Measurements from ENCODE around the gene FBXO38. TPM values are rescaled to one million over a fixed set of nuclear protein-coding genes. Genes with fewer than 3 reads are reported as not detected.

FBXO38 gene
- total RNA-seq, 2 experiments from 2014 or later: 52.2 to 52.3 TPM

- DNase-seq (no peak), ATAC-seq (no peak)
- Mint-ChIP-seq H3K9me3 (ENCODE audit: low read depth) (no peaks in the 10 kb centered on the region), H3K27ac (no peak overlapping the region), H3K36me3 (peaks cover 29% of the 10 kb centered on the region), H3K4me1 (peaks cover 45% of the 10 kb centered on the region), H3K4me3 (no peak overlapping the region), H3K27me3 (no peaks in the 10 kb centered on the region)
- CTCF ChIA-PET: no interaction called here
Observed at GRCh38 chr5:148391422-148391821, 7.7 kb downstream of the FBXO38 start.

- Mint-ChIP-seq H3K36me3 (peaks cover 33% of the 10 kb centered on the region), H3K4me3 (no peak overlapping the region), H3K9me3 (ENCODE audit: low read depth) (no peaks in the 10 kb centered on the region), H3K4me1 (peaks cover 33% of the 10 kb centered on the region), H3K27me3 (no peaks in the 10 kb centered on the region), H3K27ac (no peak overlapping the region)
- CTCF ChIA-PET: interaction anchor here (0.8 to 1.0 kb wide), 2 partner anchors 16 to 214 kb away, joined by 3 read pairs; no protein-coding TSS in a partner anchor
- no peak for ATAC-seq
- DNase-seq: no peak
Observed at GRCh38 chr5:148393390-148393741, 9.6 kb downstream of the FBXO38 start.

GRCh38 chr5:148394587-148395019 lies 10.8 kb downstream of the FBXO38 start:
- ATAC-seq: no peak

GRCh38 chr5:148395031-148395430 lies 11.3 kb downstream of the FBXO38 start:
- DNase-seq (no peak), ATAC-seq (no peak)
- no peaks in the 10 kb centered on the region for H3K27me3 Mint-ChIP-seq
- H3K4me3 Mint-ChIP-seq: no peak overlapping the region
- H3K4me1 Mint-ChIP-seq: peaks cover 21% of the 10 kb centered on the region
- H3K27ac Mint-ChIP-seq: no peak overlapping the region
- peaks cover 34% of the 10 kb centered on the region for H3K36me3 Mint-ChIP-seq
- no peaks in the 10 kb centered on the region for H3K9me3 Mint-ChIP-seq (ENCODE audit: low read depth)
- CTCF ChIA-PET: no interaction called here

More at GRCh38 chr5:148394587-148395019, 10.8 kb downstream of the FBXO38 start:
- no peak overlapping the region for H3K27ac Mint-ChIP-seq
- peaks cover 21% of the 10 kb centered on the region for H3K4me1 Mint-ChIP-seq
- H3K36me3 Mint-ChIP-seq: peaks cover 34% of the 10 kb centered on the region
- no peaks in the 10 kb centered on the region for H3K27me3 Mint-ChIP-seq
- DNase-seq: no peak
- no peaks in the 10 kb centered on the region for H3K9me3 Mint-ChIP-seq (ENCODE audit: low read depth)
- no peak overlapping the region for H3K4me3 Mint-ChIP-seq
- CTCF ChIA-PET: interaction anchor here (1.0 kb wide), 1 partner anchor 15 kb away, joined by 3 read pairs; no protein-coding TSS in a partner anchor

GRCh38 chr5:148397968-148398595 lies 14.3 kb downstream of the FBXO38 start:
- Mint-ChIP-seq H3K36me3 (peaks cover 50% of the 10 kb centered on the region), H3K4me1 (peaks cover 11% of the 10 kb centered on the region), H3K9me3 (ENCODE audit: low read depth) (no peaks in the 10 kb centered on the region), H3K4me3 (no peak overlapping the region), H3K27me3 (no peaks in the 10 kb centered on the region), H3K27ac (peak overlapping the region; percentile 50)
- CTCF ChIA-PET: interaction anchor here (0.7 to 1.2 kb wide), 2 partner anchors 12 to 243 kb away, joined by 3 to 4 read pairs; no protein-coding TSS in a partner anchor
- DNase-seq (no peak), ATAC-seq (no peak)

GRCh38 chr5:148398698-148399121 lies 15.0 kb downstream of the FBXO38 start:
- ATAC-seq: no peak
- peaks cover 14% of the 10 kb centered on the region for H3K4me1 Mint-ChIP-seq

GRCh38 chr5:148401604-148402003 lies 17.8 kb downstream of the FBXO38 start:
- no peak for ATAC-seq
- Mint-ChIP-seq H3K4me3 (no peak overlapping the region), H3K27me3 (no peaks in the 10 kb centered on the region), H3K4me1 (peaks cover 12% of the 10 kb centered on the region), H3K9me3 (ENCODE audit: low read depth) (no peaks in the 10 kb centered on the region), H3K36me3 (peaks cover 63% of the 10 kb centered on the region), H3K27ac (no peak overlapping the region)
- CTCF ChIA-PET: interaction anchor here (1.5 kb wide), 1 partner anchor 13 kb away, joined by 3 read pairs; no protein-coding TSS in a partner anchor
- DNase-seq: no peak

More at GRCh38 chr5:148398698-148399121, 15.0 kb downstream of the FBXO38 start:
- Mint-ChIP-seq H3K27ac (no peak overlapping the region), H3K27me3 (no peaks in the 10 kb centered on the region), H3K4me3 (no peak overlapping the region), H3K9me3 (ENCODE audit: low read depth) (no peaks in the 10 kb centered on the region), H3K36me3 (peaks cover 55% of the 10 kb centered on the region)
- CTCF ChIA-PET: interaction anchor here (0.7 to 1.2 kb wide), 2 partner anchors 11 to 244 kb away, joined by 3 to 4 read pairs; no protein-coding TSS in a partner anchor
- no peak for DNase-seq

GRCh38 chr5:148403344-148403743 lies 19.6 kb downstream of the FBXO38 start:
- Mint-ChIP-seq H3K4me1 (peaks cover 20% of the 10 kb centered on the region), H3K36me3 (peaks cover 67% of the 10 kb centered on the region), H3K9me3 (ENCODE audit: low read depth) (no peaks in the 10 kb centered on the region), H3K27me3 (no peaks in the 10 kb centered on the region), H3K27ac (no peak overlapping the region), H3K4me3 (no peak overlapping the region)
- ATAC-seq: no peak
- CTCF ChIA-PET: interaction anchor here (1.3 kb wide), 1 partner anchor 28 kb away, joined by 3 read pairs; no protein-coding TSS in a partner anchor
- DNase-seq: no peak

GRCh38 chr5:148406406-148406805 lies 22.6 kb downstream of the FBXO38 start:
- DNase-seq (no peak), ATAC-seq (no peak)
- Mint-ChIP-seq H3K4me3 (no peak overlapping the region), H3K27ac (no peak overlapping the region), H3K36me3 (peaks cover 70% of the 10 kb centered on the region), H3K4me1 (peaks cover 17% of the 10 kb centered on the region), H3K27me3 (no peaks in the 10 kb centered on the region), H3K9me3 (ENCODE audit: low read depth) (no peaks in the 10 kb centered on the region)
- CTCF ChIA-PET: no interaction called here

GRCh38 chr5:148408092-148408491 lies 24.3 kb downstream of the FBXO38 start:
- ATAC-seq: no peak
- CTCF ChIA-PET: interaction anchor here (0.9 kb wide), 1 partner anchor 323 kb away, joined by 3 read pairs; no protein-coding TSS in a partner anchor
- H3K9me3 Mint-ChIP-seq (ENCODE audit: low read depth): no peaks in the 10 kb centered on the region
- peaks cover 65% of the 10 kb centered on the region for H3K36me3 Mint-ChIP-seq
- H3K27me3 Mint-ChIP-seq: no peaks in the 10 kb centered on the region
- H3K27ac Mint-ChIP-seq: no peak overlapping the region
- no peak for DNase-seq
- H3K4me1 Mint-ChIP-seq: peaks cover 13% of the 10 kb centered on the region
- H3K4me3 Mint-ChIP-seq: peak overlapping the region; percentile 12

GRCh38 chr5:148412124-148412523 lies 28.4 kb downstream of the FBXO38 start:
- no peaks in the 10 kb centered on the region for H3K27me3 Mint-ChIP-seq
- CTCF ChIA-PET: interaction anchor here (1.4 kb wide), 1 partner anchor 20 kb away, joined by 3 read pairs; no protein-coding TSS in a partner anchor
- peaks cover 65% of the 10 kb centered on the region for H3K36me3 Mint-ChIP-seq

GRCh38 chr5:148414833-148415232 lies 31.1 kb downstream of the FBXO38 start:
- Mint-ChIP-seq H3K4me3 (no peak overlapping the region), H3K4me1 (no peaks in the 10 kb centered on the region), H3K36me3 (peaks cover 73% of the 10 kb centered on the region), H3K27ac (no peak overlapping the region), H3K27me3 (no peaks in the 10 kb centered on the region), H3K9me3 (ENCODE audit: low read depth) (no peaks in the 10 kb centered on the region)
- ATAC-seq (no peak), DNase-seq (no peak)
- CTCF ChIA-PET: no interaction called here

More at GRCh38 chr5:148412124-148412523, 28.4 kb downstream of the FBXO38 start:
- Mint-ChIP-seq H3K4me3 (no peak overlapping the region), H3K9me3 (ENCODE audit: low read depth) (no peaks in the 10 kb centered on the region), H3K4me1 (peaks cover 5% of the 10 kb centered on the region), H3K27ac (no peak overlapping the region)
- ATAC-seq (no peak), DNase-seq (no peak)

- no peak for DNase-seq
- CTCF ChIA-PET: no interaction called here
- no peaks in the 10 kb centered on the region for H3K9me3 Mint-ChIP-seq (ENCODE audit: low read depth)
- no peak overlapping the region for H3K4me3 Mint-ChIP-seq
- ATAC-seq: no peak
- H3K4me1 Mint-ChIP-seq: no peaks in the 10 kb centered on the region
- H3K27ac Mint-ChIP-seq: no peak overlapping the region
- H3K36me3 Mint-ChIP-seq: peaks cover 60% of the 10 kb centered on the region
- no peaks in the 10 kb centered on the region for H3K27me3 Mint-ChIP-seq
Observed at GRCh38 chr5:148416416-148416815, 32.7 kb downstream of the FBXO38 start.

- no peaks in the 10 kb centered on the region for H3K27me3 Mint-ChIP-seq
- no peaks in the 10 kb centered on the region for H3K4me1 Mint-ChIP-seq
- no peak for DNase-seq
- H3K36me3 Mint-ChIP-seq: peaks cover 63% of the 10 kb centered on the region
- no peaks in the 10 kb centered on the region for H3K9me3 Mint-ChIP-seq (ENCODE audit: low read depth)
- CTCF ChIA-PET: no interaction called here
- no peak overlapping the region for H3K4me3 Mint-ChIP-seq
- no peak overlapping the region for H3K27ac Mint-ChIP-seq
- no peak for ATAC-seq
Observed at GRCh38 chr5:148416921-148417320, 33.2 kb downstream of the FBXO38 start.

Measured in activated CD8-positive, alpha-beta memory T cell treated with anti-CD3 and anti-CD28 coated beads, Interleukin-2, amount 10 ng/mL, durations not matched to agents 7 days and 5 days (primary cell).